Pancreas (tissue), 10 donors: Measurements from ENCODE around the gene CUL7. TPM values are rescaled to one million over a fixed set of nuclear protein-coding genes. Genes with fewer than 3 reads are reported as not detected.
A peak's percentile ranks its signal among the peaks of the same experiment; 100 is the strongest.

Experiments
- ATAC-seq, 4 donors: fragments of 200-7000 bp; cut with Tn5 transposase; one replicate each; pipeline versions ENCODE4 v1.8.0 to v1.9.1; 2020; ENCODE audit warnings: mild to moderate bottlenecking in 4 of 4, moderate library complexity in 4 of 4
- DNase-seq, 6 donors: peaks; one replicate each; pipeline ENCODE4 v3.0.0-alpha.2; 2020
- FAIRE-seq: peaks from 2 replicates; lab custom pipeline; 2012; peaks lifted over from hg19 to GRCh38; lab: Jason Lieb, UNC
- H3K27ac ChIP-seq, 4 donors: fragments of 200-600 bp; sonication (generic); 1 replicate in 3 of 4; 2 replicates in 1 of 4; pipeline versions ENCODE4 v1.5.0 to v1.8.0; 2020
- H3K27me3 ChIP-seq, 4 donors: fragments of 200-600 bp; one replicate each; pipeline ENCODE4 v1.8.0; 2021
- H3K36me3 ChIP-seq, 3 donors: fragments of 200-600 bp; sonication (generic) in 1 of 3; one replicate each; pipeline versions ENCODE4 v1.5.0 to v1.8.0; 2020 to 2021
- H3K4me1 ChIP-seq, 3 donors: fragments of 200-600 bp; one replicate each; pipeline ENCODE4 v1.8.0; 2021
- H3K4me3 ChIP-seq, 4 donors: fragments of 200-600 bp; sonication (generic) in 2 of 4; one replicate each; pipeline versions ENCODE4 v1.5.0 to v1.8.0; 2020 to 2021
- H3K9me3 ChIP-seq, 4 donors: fragments of 200-600 bp; one replicate each; pipeline ENCODE4 v1.8.0; 2021
- WGBS, 2 donors: extraction: QIAGEN DNeasy Blood & Tissue Kit; methylation state at CpG; one replicate each; pipeline ENCODE4 v1.1.7; 2013; 5-methylcytosine and 5-hydroxymethylcytosine counted together
- intact Hi-C, 3 donors: fragments of 100-400 bp; cut with DNase I; formaldehyde crosslinking; loops; one replicate each; pipeline versions ENCODE4 v1.11.1 to v1.14.2; 2022
- polyA plus RNA-seq, 2 donors: library from polyadenylated mRNA; stranded (reverse); fragments of 200-250 nt; gene quantifications; one replicate each; pipeline ENCODE4 v1.2.3, GENCODE V29; 2013
- total RNA-seq, 6 donors: library from RNA; stranded (reverse); fragmentation: NEBNext Ultra II Directional in 4 of 6; extraction: Animal tissue kit (Norgen Biotek cat#: 25700) in 4 of 6; gene quantifications; one replicate each; pipeline versions ENCODE4 v1.2.1 to v1.2.4, GENCODE V29; 2021 to 2023
- TF ChIP-seq, protein P1 (sequence below), 4 donors: fragments of 200-600 bp; sonication (generic) in 3 of 4; IDR thresholded peaks; one replicate each; pipeline versions ENCODE4 v1.5.0 to v1.8.0; 2021; ENCODE audit warnings: antibody characterized with exemption in 4 of 4
- donor health status: healthy with polysubstance abuse.
- donor health status: DM: no; HTN: no; CAD: no; lungs with moderate emphysema.
- donor health status: DM: no; HTN: no; CAD: no.
- donor health status: control.
- donor health status: control.
- donor health status: Bipolar disorder and iron deficiency.
- donor health status: DM: yes; HTN: yes; CAD: no.
- donor health status: DM: no; HTN: no; CAD: no.
- donor health status: DM: no; HTN: no; CAD: no.
- donor health status: DM: yes; HTN: yes; CAD: no.

CUL7 gene
- 10 to 100 TPM in 4 of 6 donors, 1 to 10 TPM in 2; 8.6 to 21.4 (median 12.2) TPM for total RNA-seq
- polyA plus RNA-seq: 10 to 100 TPM; 17.1 to 20.4 TPM

- H3K27ac ChIP-seq: peak within 1 kb of the TSS; percentile 77 to 92 (median 85)
Measured at GRCh38 chr6:43053545-43054205, at the start of gene CUL7. TSS of gene CUL7 (minus strand) at chr6:43053851. CDS start at chr6:43052788, 1,063 bp downstream.

GRCh38 chr6:43101497-43101896, 47.8 kb upstream of the CUL7 start:
- no peaks in the 10 kb centered on the region for H3K4me1 ChIP-seq
- ATAC-seq (no peak), FAIRE-seq (no peak), DNase-seq (no peak)
- TF ChIP-seq, protein P1, sequence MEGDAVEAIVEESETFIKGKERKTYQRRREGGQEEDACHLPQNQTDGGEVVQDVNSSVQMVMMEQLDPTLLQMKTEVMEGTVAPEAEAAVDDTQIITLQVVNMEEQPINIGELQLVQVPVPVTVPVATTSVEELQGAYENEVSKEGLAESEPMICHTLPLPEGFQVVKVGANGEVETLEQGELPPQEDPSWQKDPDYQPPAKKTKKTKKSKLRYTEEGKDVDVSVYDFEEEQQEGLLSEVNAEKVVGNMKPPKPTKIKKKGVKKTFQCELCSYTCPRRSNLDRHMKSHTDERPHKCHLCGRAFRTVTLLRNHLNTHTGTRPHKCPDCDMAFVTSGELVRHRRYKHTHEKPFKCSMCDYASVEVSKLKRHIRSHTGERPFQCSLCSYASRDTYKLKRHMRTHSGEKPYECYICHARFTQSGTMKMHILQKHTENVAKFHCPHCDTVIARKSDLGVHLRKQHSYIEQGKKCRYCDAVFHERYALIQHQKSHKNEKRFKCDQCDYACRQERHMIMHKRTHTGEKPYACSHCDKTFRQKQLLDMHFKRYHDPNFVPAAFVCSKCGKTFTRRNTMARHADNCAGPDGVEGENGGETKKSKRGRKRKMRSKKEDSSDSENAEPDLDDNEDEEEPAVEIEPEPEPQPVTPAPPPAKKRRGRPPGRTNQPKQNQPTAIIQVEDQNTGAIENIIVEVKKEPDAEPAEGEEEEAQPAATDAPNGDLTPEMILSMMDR (IDR thresholded peaks at IDR 0.05): no peak
- no peaks in the 10 kb centered on the region for H3K9me3 ChIP-seq
- no peak overlapping the region for H3K4me3 ChIP-seq
- no peak overlapping the region for H3K27ac ChIP-seq
- H3K27me3 ChIP-seq: no peaks in the 10 kb centered on the region
- no peaks in the 10 kb centered on the region for H3K36me3 ChIP-seq
- WGBS, 2 donors: 72 to 80% methylated on average over 4 of the region's 4 CpGs
- intact Hi-C loops: no loop called here

More at GRCh38 chr6:43053545-43054205, at the start of gene CUL7:
- Histone ChIP-seq H3K4me1 (peaks cover 9 to 19% (median 14%) of the 10 kb centered on the region in 3 donors), H3K36me3 (peaks cover 0 to 24% (median 0%) of the 10 kb centered on the region in 3 donors), H3K4me3 (peak within 1 kb of the TSS; percentile 46 to 87 (median 69)), H3K9me3 (no peaks in the 10 kb centered on the region), H3K27me3 (no peaks in the 10 kb centered on the region)
- WGBS, 2 donors: 1% methylated on average over 38 to 45 of the region's 45 CpGs
- intact Hi-C loops: no loop called here
- no peak for FAIRE-seq
- peak; percentile 90 to 96 (median 94) for DNase-seq
- TF ChIP-seq, protein P1 (IDR thresholded peaks at IDR 0.05): no peak
- peak; percentile 93 to 97 (median 95) for ATAC-seq

DNA sequence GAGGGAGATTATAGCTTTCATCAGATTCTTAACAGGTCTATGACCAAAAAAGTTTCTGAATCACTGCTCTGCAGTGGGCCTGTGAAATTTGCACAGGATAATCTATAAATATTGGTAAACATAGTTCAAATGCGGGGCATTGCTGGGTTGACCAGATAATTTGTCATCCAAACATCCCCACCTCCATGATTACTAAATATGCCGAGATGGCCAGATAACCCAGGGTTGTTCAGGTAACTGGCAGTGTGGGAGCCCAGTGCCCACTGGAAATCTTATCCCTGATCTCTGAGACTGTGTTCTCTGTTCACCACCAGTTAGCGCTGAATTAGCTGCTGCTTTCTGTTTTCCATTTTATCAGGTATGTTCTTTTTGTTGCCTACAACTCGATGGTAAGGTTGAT, 43.9 kb upstream of the CUL7 start:
- no peak for FAIRE-seq
- no peaks in the 10 kb centered on the region for H3K9me3 ChIP-seq
- intact Hi-C loops: no loop called here
- no peak for DNase-seq
- H3K4me1 ChIP-seq: peaks cover 0 to 3% (median 0%) of the 10 kb centered on the region in 3 donors
- TF ChIP-seq, protein P1 (IDR thresholded peaks at IDR 0.05): no peak
- H3K27ac ChIP-seq: peak overlapping the region in 2 of 4 donors; percentile 40 to 67
- 70 to 78% methylated on average over 4 of the region's 4 CpGs for WGBS, 2 donors
- no peaks in the 10 kb centered on the region for H3K27me3 ChIP-seq
- no peaks in the 10 kb centered on the region for H3K36me3 ChIP-seq
- no peak overlapping the region for H3K4me3 ChIP-seq
- ATAC-seq: no peak

GRCh38 chr6:43097098-43097489, 43.4 kb upstream of the CUL7 start:
- intact Hi-C loops: no loop called here
- Histone ChIP-seq H3K36me3 (no peaks in the 10 kb centered on the region), H3K9me3 (no peaks in the 10 kb centered on the region), H3K27me3 (no peaks in the 10 kb centered on the region), H3K4me1 (peaks cover 0 to 3% (median 0%) of the 10 kb centered on the region in 3 donors), H3K4me3 (no peak overlapping the region), H3K27ac (peak overlapping the region in 3 of 4 donors; percentile 40 to 67 (median 60))
- FAIRE-seq: no peak
- TF ChIP-seq, protein P1 (IDR thresholded peaks at IDR 0.05): no peak
- ATAC-seq: peak in 1 of 4 donors; percentile 22
- whole genome bisulfite sequencing, 2 donors: 37 to 48% methylated on average over 5 of the region's 5 CpGs
- no peak for DNase-seq
